HepG2 (cell line): ENCODE data around the gene PPP2R5D. TPM values are rescaled to one million over a fixed set of nuclear protein-coding genes. Genes with fewer than 3 reads are reported as not detected.

Experiments used
- ADNP ChIP-seq: sonication (generic); formaldehyde crosslinking; IDR thresholded peaks from 2 replicates; pipeline ENCODE4 v1.4.0; 2020; ENCODE audit warnings: missing genetic modification reagents
- BRCA1 ChIP-seq: sonication (generic); formaldehyde crosslinking; IDR thresholded peaks from 2 replicates; pipeline ENCODE4 v1.4.0; 2020; ENCODE audit warnings: missing genetic modification reagents
- MTA1 ChIP-seq: sonication (generic); formaldehyde crosslinking; IDR thresholded peaks from 2 replicates; pipeline ENCODE4 v1.4.0; 2020; ENCODE audit warnings: missing genetic modification reagents, mild to moderate bottlenecking, borderline replicate concordance
- RERE ChIP-seq: IDR thresholded peaks from 2 replicates; pipeline ENCODE4 v1.6.1; 2016; ENCODE audit warnings: low read depth, missing genetic modification reagents, missing compliant biosample characterization
- REXO4 ChIP-seq: sonication (generic); formaldehyde crosslinking; IDR thresholded peaks from 2 replicates; pipeline ENCODE4 v1.8.0; 2022; ENCODE audit warnings: missing genetic modification reagents, mild to moderate bottlenecking, borderline replicate concordance
- SIN3B ChIP-seq: fragments of 150-350 bp; IDR thresholded peaks from 2 replicates; pipeline ENCODE4 v1.6.1; 2014; ENCODE audit warnings: low read length
- ZNF12 ChIP-seq: sonication (generic); formaldehyde crosslinking; IDR thresholded peaks from 2 replicates; pipeline ENCODE4 v1.5.0; 2020; ENCODE audit warnings: missing genetic modification reagents
- ZNF264 ChIP-seq: sonication (generic); formaldehyde crosslinking; IDR thresholded peaks from 2 replicates; pipeline ENCODE4 v1.4.0; 2020; ENCODE audit warnings: missing genetic modification reagents
- ZNF407 ChIP-seq: sonication (generic); formaldehyde crosslinking; IDR thresholded peaks from one replicate; pipeline ENCODE4 v1.5.1; 2020; ENCODE audit warnings: mild to moderate bottlenecking, missing genetic modification reagents; ENCODE audit errors: not compliant biosample characterization
- ZNF7 ChIP-seq: IDR thresholded peaks from 2 replicates; pipeline ENCODE4 v1.6.1; 2016; ENCODE audit warnings: missing biosample characterization, missing genetic modification reagents
- ZNF792 ChIP-seq: IDR thresholded peaks from 2 replicates; pipeline ENCODE4 v1.6.1; 2016
- polyA plus RNA-seq, 8 experiments: library from polyadenylated mRNA; depleted of rRNA in 3 of 8; stranded (reverse) in 7 of 8; unstranded in 1 of 8; fragments of >200 nt; fragmentation: Illumina TruSeq in 4 of 8; extraction: Trizol in 4 of 8; gene quantifications; 2 replicates each; pipeline versions ENCODE4 v1.2.1 to v1.2.3, GENCODE V29; 2011 to 2016; ENCODE audit warnings: low read depth in 4 of 8, missing spikeins in 1 of 8, mixed read lengths in 1 of 8; ENCODE audit not compliant: insufficient read depth in 1 of 8
- total RNA-seq, 5 experiments: library from RNA; depleted of rRNA; stranded (reverse); fragments of >200 nt; fragmentation: Illumina TruSeq; extraction: Trizol; gene quantifications; 2 replicates each; pipeline ENCODE4 v1.2.3, GENCODE V29; 2016; ENCODE audit warnings: low read depth in 1 of 5

The PPP2R5D gene
- total and polyA plus RNA-seq, 2 of the 13 experiments (the other 11 are each of a cell fraction or from before 2014, with no cell fraction given) = 53.7 to 60.4 TPM

DNA sequence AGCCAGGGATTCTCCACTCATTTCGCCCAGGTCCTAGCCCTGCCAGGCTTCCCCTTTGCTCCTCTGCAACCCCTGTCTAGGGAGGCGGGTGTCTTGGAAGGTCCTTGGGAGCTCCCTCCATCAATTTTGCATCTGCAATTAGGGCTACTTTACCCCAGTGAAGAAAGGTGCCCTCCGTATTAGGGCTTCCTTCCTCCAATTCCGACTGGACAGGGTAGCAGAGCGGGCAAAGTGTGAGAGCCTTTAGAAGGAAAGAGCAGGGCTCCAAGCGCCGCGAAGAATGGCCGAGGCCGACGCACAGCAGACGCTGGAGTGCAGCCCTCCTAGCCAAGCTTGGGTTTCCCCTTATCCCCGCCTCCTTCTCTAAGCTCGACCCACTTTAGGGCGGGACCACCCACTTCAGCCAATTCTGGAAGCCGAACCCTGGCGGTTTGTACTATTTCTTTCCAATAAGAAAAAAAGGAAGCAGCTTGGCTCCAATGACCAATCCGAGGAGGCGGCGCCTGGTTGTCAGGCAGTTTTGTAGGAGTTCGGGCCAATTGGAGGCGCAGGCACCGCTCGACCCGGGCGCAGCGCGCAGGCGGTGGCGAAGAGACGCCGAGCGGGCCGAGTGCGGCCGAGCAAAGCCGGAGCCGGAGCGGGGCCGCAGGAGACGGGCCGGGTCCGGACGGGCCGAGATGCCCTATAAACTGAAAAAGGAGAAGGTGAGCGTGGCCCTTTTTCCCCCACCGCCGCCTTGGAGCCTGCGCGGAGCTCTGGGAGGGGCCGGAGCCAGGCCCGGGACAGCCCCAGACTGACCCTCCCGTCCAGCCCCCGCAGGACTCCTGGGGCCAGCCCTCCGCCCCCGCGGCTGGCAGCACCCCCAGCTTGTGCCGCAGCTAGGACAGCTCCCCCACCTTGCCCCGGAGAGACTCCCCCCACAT, at the start of gene PPP2R5D (continued):
- no peak for TF ChIP-seq ZNF407 (CRISPR knock-in tag)
- no peak for TF ChIP-seq RERE (CRISPR knock-in tag)
- peak; percentile 48; the same call in 1 of the 2 replicates for TF ChIP-seq ZNF264 (CRISPR knock-in tag)
- no peak for TF ChIP-seq SIN3B
- TF ChIP-seq REXO4 (CRISPR knock-in tag) = no peak
- TF ChIP-seq ZNF7 (CRISPR knock-in tag) = no peak
- no peak for TF ChIP-seq ZNF12 (CRISPR knock-in tag)
- no peak for TF ChIP-seq MTA1 (CRISPR knock-in tag)
- peak; percentile 85 for TF ChIP-seq BRCA1 (CRISPR knock-in tag)
- TF ChIP-seq ZNF792 (CRISPR knock-in tag) = no peak
- no peak for TF ChIP-seq ADNP (CRISPR knock-in tag)
